Measurements from ENCODE around the gene P2RY2.
"Not testable (repeated sequence)": the region's sequence is repeated elsewhere in the genome, so short reads cannot be mapped to it uniquely, and the experiment has no call there.

The P2RY2 gene

DNA sequence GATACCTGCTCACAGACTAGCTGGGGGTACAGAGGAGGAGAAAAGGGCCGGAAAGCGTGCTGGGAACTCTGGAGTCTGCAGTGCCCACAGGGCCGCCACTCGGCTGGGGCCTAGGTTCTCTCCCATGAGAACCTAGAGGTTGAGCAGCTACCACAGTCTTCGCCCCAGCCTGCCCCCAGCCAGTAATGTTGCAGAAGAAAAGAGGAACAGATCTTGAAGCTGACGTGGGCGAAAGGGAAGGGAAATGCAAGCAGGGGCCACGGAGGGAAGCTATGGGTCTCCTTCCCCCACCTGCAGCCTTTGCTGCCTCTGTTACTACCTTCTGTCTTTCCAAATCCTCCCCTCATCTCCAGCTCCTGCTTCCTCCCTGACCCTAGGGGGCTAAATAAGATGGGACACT, 28.8 kb upstream of the P2RY2 start:
- DNase-seq = no peak

DNA sequence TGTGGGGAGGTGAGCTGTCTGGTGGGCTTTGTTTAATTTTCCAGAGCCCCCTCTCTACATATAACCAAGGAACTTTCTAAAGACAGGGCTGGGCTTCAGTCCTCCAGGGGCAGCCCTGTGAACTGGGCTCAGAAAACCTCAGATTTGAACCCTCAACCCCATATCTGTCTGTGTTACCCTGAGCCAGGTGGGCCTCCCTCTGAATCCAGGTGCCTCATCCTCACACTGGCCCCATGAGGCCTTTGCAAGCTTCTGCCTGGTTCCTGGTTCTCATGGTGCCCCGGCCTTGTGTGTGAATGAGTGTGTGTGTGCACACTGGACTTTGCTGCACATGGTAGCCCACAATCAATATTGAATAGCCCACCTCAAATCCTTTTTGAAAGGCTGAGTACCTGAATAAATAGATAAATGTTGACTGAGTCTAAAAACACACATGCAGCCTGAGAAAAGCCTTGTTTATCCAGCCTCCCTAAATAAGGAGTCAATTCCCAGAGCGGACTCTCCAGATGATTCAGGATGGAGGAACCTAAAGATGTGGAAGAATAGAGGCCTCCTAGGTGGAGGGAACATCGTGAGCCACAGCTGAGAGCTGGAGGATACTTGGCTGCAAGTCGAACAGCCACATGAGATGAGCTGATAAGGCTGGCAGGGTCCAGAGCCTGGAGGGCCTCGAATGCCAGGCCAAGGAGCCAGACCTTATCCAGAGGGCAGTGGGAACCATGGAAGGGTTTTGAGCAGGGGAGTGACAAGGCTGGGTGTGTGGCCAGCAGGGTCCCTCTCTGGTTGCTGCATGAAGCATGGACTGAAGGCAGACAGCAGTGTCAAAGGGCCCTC, 28.1 kb upstream of the P2RY2 start:
- no peak for DNase-seq

DNA sequence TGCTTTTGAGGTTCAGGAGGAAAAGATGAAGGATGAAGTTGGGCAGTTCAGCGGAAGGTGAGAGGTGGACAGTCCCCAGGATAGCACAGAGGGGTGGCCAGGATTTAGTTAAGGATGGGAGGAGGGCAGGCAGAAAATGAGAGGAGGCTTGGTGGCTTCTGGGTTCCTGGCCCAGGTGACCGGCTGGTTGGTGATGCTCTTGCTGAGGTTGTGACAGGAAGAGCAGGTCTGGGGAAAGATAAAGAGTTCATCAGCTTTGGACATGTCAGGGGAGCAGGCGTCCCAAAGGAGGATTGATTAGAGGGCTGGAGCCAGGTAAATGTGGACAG, 27.6 kb upstream of the P2RY2 start:
- no peak for DNase-seq

DNA sequence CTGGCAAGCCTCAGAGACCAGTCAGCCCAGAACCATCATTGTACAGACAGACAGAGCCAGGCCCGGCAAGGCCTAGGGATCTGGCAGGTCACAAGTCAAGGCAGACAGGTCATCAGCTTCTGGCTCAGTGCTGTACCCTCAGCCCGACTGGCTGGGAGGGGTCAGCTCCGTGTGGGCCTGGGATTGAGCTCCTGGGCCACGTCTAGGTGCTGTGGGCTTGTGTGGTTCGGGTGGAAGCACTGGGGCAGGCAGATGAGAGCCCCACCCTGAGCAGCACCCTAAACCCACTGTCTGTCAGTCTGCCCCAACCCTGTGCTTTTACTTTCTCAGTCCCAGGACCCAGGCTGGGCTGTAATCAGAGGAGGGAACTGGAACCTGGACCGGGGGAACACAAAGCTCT, 26.9 kb upstream of the P2RY2 start:
- no peak for DNase-seq

DNA sequence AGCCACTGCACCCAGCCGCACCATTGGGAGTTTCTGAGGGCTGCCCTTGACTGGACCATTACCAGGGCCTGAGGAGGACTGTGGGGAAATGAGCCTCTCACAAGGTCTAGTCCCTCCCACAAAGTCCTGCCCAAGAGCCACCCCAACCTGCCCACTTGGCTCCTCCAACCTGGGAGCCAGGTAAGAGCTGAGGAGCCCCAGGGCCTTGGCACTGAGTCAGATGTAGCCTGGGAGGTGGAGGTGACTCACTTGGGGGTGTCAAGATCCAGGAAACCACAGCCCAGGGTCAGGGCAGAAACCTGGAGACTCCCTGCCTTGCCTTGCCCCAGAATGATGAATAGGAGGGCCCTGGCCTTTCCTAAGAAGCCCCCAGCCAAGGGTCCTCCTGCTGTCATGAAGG, 25.8 kb upstream of the P2RY2 start:
- DNase-seq = no peak

DNA sequence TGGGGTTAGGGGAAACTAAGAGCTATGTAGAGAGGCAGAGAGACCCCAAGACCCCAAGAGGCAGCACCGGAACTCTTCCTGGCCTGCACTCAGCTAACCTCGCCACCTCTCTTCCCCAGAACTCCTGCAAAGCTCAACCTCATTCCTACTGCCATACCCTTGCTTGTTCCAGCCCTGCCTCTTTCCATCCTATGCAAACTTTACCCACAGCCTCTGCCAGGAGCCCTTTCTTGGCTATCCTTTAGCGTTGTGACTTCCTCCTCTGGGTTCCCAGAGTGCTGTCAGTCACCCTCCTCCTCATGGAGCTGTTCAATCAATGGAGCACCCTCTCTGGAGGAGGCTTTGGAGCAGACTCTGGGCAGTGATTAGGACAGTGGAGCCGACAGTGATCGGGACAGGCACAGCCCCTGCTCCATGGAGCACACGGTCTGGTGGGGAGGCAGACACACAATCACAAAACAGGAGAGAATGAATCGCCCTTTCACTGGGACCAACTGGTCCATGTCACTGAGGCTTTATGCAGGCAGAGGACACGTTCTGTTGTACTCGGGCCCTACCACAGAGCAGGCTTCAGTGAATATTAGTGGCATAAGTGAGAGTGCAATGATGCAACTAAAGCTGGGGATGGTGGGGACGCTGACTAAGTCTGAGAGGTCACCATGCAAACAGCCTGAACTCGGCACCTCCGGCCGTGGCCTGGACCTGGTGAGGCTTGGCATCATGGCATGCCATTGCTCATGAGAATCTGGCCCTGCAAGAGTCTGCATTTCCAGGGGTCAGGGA, 24.6 kb upstream of the P2RY2 start:
- no peak for DNase-seq

DNA sequence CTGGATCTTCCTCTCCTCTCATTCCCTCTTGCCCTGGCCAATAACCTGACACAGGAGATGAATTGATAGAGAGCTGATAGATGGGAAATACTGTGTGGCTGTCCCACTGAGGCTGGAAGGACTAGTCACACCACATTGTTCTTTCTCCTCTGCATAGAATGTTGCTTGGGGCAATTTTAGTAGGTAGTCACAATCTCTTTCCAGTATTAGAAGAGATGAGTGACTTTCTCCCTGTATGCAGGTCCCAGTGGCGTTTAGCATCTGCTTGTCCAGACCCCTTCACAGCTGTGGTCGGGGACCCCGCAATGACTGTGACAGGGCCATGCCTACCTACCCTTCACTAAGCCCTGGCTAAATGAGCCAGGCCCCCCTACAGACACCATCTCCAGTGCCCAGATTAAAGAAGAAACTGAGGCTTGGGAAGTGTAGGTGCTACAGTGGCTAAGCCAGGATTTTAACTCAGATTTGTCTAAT, 24.0 kb upstream of the P2RY2 start:
- DNase-seq = no peak

DNA sequence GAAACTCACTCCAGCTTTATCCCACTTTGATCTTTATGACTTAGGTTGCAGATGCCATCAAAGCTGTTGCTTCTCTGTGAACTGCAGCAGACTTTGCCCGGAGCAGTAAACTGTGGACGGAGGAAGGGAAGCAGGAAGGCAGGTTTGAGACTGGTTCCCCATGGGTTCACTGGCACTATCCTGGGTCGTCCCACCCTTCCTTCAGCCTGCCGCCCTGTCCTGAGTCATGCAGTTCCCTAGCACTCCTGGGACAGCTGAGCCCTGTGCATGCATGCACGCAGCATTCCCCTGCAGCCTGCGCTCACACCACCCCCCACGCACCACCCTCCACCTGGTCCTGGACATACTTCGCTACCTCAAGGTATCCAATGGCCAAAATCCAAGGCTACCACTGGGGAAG, 23.5 kb upstream of the P2RY2 start:
- DNase-seq = no peak

DNA sequence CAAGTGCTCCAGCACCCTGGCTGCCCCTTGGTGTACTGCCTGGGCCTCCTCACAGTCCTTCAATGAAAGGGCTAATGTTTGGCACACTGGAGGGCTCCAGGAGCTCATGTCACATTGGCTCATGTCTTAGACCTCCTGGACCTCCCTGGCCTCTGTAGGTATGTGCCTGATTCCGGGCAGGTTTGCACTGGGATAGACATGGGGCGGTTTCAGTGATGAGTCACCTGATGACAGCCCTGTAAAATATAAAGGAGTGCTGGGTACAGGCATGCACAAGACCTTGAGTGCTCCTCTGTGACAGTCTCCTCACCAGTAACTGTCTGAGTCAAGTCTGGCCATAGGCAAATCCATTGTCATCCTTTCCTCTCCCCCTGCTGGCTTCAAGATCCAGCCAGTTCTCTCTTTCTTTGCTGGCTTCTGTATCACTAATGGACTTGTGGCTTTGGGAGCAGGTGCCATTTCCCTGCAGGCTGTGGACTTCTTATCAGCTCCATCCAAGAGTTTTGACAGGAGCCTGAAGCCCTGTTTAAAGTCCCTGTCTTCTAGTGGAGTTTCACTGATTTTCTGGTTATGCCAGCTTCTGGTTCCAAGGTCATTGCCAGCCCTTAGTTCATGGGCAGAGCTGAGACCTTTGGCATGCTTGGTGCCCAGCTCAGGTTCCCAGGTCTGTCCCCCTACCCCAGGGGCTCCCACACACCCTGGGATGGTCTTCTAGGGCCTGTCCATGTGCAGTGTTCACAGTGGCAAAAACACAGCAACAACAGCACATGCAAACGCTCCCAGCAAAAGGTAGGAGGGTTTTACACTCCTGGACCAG, 22.7 kb upstream of the P2RY2 start:
- DNase-seq = no peak

DNA sequence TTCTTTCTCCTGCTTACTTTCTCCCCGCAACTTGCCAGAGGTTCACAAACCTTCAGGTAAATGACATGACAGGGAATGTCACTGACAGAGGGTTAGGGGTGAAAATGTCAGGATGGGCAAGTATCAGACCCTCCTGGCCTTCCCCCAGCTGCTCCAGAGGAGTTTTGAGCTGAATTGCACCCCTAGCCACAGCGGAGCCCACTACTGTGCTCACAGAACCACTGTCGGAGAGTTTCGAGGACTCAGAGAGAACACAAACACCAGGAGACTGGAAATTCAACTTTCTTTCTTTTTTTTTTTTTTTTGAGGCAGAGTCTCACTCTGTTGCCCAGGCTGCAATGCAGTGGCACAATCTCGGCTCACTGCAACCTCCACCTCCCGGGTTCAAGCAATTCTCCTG, 21.5 kb upstream of the P2RY2 start:
- no peak for DNase-seq

DNA sequence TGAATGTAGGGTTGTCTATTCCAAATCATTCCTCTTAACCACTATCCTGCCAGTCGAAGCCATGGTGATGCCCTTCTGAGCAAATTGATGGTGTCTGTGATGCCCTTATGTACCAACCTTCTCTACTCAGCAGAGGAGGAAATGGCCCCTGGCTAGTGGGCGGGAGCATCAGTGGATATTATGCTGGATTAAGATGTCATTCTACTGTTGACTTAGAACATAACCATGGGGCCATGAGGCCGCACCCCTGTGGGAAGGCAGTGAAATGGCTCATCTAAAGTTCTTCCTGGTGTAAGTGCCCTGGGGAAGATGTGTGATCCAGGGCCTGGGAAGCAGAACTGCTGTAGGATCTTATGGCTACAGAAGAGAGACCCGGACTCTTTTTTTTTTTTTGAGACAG, 20.7 kb upstream of the P2RY2 start:
- no peak for DNase-seq

DNA sequence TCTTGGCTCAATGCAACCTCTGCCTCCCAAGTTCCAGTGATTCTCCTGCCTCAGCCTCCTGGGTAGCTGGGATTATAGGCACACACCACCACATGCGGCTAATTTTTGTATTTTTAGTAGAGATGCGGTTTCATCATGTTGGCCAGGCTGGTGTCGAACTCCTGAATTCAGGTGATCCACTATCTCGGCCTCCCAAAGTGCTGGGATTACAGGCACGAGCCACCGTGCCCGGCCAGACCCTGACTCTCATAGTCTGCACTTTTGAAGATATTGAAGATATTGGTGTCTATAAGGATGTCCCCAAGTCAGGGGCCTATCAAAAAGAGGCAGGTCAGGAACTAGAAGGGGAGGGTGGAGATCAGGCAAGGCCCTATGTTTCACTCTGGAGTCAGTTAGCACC, 20.3 kb upstream of the P2RY2 start:
- not testable (repeated sequence) for DNase-seq

DNA sequence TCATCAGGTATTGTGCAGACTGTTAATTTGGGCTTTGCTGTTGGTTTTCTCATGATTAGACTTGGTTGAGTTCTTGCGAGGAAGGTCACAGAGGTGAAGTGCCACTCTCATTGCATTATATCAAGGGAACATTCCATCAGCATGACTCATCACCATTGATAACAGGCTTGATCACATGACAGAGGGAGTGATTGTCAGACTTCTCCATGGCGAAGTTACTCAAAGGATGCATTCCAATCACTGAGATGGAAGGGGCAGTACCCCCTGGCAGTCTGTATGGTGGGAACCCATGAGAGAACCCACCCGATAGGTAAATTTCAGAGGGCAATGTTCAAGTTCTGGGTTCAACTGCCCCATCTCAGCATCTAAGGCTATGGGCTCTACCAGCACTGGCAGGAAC, 19.4 kb upstream of the P2RY2 start:
- DNase-seq = no peak

DNA sequence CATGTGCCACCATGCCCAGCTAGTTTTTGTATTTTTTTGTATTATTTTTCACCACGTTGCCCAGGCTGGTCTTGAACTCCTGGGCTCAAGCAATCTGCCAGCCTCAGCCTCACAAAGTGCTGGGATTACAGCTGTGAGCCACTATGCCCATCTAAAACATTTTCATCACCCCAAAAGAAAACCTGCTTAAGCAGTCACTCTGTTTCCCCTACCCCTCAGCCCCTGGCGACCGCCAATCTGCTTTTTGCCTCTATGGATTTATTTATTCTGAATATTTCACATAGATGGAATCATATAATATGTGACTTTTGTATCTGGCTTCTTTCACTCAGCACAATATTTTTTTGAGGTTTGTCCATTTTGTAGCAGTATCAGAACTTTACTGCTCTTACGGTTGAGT, 18.6 kb upstream of the P2RY2 start:
- no peak for DNase-seq

DNA sequence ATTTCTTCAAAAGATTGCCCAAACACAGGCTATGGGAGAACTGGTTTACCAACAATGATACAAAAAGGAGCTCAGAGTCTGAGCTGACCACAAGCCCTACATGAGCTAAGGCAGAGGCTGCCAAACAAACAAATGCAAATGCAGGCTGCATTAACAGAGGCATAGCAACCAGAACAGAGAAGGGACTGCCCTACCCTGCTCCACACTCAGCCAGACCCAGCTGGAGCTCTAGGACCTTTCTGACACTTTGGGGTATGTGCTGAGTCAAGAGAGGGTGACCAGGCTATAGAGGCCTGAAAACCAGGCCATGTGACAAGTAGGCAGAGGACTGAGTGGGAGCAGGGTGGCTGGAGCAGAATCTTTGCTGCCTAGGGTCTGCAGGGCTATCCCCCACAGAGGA, 17.8 kb upstream of the P2RY2 start:
- no peak for DNase-seq

DNA sequence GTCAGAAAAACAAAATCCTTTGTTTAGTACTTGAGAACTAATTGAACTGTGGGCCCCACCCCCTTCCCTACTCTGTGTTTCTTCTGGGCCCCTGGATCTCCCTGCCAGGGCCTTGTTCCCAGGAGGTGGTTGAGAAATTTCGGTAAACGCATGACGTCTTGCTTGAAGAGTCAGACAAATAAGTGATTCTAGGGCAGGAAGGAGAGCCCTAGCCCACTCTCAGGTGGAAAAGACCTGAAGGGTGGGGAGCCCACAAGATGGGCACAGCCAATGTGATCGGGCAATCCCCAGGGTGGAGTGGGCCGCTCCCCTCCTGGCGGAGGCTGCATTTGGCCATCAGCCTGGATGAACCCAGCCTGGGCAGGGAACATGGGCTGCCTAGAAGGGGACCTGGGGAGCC, 16.8 kb upstream of the P2RY2 start:
- no peak for DNase-seq

DNA sequence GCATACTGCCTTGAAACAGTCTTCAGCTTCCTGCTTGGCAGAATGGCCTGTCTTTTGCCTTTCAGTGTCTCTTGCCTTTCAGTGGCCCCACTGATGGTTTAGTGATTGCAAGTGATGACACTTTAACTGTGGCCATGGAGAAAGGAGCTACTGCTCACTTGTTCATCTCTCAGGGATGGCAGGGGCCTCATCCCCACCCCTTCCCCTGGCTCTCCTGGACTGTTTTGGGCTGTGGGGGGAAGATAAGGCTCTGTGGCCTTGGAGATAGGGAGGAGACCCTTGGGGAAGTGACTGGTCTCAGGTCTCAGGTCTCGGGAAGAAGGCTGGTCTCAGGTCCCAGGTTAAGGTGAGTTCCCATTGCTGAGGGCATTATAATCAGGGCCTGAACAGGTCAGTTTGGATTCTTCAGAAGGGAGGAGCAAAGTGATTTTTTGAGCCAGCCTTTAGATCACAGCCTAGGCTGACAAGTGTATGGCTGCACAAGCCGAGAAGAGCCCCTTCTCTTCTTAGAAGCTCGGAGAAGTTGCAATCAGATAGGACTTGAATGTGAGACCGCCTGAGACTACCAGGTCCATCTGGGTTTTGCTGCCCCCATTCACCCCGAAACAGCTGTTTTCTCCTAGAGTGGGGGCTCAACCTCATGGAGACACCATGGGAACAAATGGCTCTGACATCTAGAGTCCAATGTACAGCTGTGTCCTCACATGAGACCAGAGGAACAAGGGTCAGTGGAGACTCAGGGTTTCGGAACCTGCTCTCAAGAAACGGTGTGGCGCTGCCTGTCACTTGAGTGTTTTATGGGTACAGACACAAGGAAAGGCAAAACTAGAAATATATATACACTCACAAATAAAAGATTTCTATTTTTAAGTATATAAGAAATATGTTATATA, 15.9 kb upstream of the P2RY2 start:
- no peak for DNase-seq

DNA sequence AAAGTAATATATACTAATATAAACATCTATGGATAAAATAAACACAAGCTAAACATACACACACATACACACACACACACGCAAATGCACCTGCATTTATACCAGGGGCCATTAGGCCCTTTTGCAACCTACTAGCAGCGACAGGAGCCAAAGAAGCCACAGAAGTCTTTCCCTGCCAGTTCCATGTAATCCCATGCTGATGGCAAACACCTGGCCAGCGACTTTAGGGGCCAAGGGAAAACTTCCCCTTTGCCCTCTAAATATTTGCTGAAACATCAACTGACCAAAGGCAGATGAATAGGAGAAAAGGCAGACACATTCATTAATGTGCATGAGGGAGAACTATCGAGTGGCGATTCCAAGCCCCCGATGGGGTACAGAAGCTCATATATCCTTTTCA, 14.8 kb upstream of the P2RY2 start:
- DNase-seq = no peak

DNA sequence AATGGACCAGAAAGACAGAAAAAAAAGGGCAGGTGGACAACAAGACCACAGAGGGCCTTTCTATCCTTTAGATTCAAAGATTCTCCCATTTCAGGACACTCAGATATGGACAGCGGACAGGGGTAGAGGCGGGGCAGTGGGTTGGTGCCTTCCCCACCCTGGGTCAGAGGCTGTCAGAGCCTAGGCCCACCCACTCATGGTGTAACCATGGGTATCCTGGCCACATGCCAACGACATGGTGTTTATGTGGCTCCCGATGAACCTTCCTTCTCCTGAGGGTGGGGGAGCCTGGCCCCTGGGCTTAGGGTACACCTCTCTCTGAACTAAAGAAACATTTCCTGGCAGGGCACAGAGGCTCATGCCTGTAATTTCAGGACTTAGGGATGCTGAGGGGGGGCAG, 14.3 kb upstream of the P2RY2 start:
- no peak for DNase-seq

DNA sequence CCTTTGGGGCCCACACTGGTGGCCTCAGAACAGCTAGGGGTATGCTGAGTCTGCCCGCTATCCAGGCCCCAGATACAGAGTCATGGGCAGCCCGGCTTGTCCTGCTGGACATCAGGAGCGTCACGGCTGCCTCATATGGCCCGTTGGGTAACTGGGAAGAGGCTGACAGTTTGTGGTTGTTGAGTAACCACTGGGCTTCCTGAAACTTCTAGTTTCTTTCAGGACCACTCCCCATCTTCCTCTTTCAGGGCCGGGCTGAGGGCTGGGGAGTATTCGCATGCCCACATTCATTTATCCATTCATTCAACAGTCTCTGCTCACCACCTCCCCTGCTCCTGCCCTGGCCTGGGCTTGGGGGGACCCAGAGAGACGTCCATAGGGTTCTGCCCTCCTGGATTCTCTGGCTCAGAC, 13.4 kb upstream of the P2RY2 start:
- no peak for DNase-seq

DNA sequence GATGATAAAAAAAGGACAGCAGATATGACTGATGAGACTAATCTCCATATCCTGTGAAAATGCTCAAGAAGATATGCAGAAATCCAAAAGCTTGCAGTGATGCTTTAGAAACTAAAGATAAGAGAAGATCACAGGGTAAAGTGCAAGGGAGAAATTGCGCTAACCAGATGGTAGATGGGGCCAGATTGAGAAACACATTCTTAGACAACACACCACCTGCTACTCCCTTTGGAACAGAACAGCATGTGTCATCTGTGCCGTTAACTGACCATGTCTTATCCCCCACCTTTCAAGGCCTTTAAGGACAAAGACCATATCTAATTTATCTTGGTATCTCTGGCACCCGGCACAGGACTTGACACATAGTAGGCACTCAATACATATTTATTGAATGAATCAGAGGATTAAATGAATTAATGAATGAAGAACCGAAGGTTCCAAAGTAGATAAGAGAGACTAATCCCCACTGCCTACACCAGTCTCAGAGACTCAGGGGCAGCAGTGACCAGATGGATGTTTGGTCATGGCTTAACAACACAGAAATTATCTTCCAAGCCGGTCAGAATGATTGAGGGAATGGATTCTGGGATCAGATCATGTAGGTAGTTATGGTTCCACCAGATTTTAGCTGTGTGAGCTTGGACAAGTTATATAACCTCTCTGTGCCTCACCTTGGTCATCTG, 12.3 kb upstream of the P2RY2 start:
- no peak for DNase-seq

DNA sequence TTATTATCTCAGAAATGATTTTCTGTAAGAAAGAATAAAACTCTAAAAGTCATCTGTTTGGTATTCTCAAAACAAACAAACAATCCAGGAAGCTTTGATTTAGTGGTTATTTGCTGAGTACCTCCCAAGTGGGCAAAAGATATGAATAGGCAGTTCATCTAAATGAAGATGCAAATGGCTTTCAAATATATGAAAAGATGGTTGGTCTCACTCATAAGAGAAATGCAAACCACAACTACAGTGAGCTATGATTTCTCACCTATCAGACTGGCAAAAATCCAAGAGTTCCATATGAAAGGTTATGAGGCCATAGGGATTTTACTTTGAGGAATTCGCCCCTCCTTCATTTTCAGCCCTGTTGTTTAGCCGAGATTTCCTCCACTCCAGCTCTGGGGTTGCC, 11.3 kb upstream of the P2RY2 start:
- no peak for DNase-seq
